B cell (primary cell): ENCODE data around the gene PCDHGB2.

ENCODE experiments used
- EZH2 ChIP-seq: IDR thresholded peaks from 2 replicates; pipeline ENCODE4 v1.6.1; 2012; ENCODE audit warnings: borderline replicate concordance, low read depth, mild to moderate bottlenecking, moderate library complexity, low read length; ENCODE audit not compliant: insufficient read depth, poor library complexity, severe bottlenecking
- TF ChIP-seq, protein P1 (sequence below): fragments of 200-600 bp; IDR thresholded peaks from one replicate; pipeline ENCODE4 v1.8.0; 2022; ENCODE audit warnings: antibody characterized with exemption, mild to moderate bottlenecking

- TF ChIP-seq, protein P1, sequence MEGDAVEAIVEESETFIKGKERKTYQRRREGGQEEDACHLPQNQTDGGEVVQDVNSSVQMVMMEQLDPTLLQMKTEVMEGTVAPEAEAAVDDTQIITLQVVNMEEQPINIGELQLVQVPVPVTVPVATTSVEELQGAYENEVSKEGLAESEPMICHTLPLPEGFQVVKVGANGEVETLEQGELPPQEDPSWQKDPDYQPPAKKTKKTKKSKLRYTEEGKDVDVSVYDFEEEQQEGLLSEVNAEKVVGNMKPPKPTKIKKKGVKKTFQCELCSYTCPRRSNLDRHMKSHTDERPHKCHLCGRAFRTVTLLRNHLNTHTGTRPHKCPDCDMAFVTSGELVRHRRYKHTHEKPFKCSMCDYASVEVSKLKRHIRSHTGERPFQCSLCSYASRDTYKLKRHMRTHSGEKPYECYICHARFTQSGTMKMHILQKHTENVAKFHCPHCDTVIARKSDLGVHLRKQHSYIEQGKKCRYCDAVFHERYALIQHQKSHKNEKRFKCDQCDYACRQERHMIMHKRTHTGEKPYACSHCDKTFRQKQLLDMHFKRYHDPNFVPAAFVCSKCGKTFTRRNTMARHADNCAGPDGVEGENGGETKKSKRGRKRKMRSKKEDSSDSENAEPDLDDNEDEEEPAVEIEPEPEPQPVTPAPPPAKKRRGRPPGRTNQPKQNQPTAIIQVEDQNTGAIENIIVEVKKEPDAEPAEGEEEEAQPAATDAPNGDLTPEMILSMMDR = no peak
- TF ChIP-seq EZH2 = no peak
Measured at GRCh38 chr5:141409598-141410306, 50.0 kb downstream of the PCDHGB2 start.
